MM.1S (cell line): ENCODE measurements around the gene IFT172.

Experiments
- DNase-seq: peaks from one replicate; pipeline ENCODE4 v3.0.0-alpha.2; 2015
- H2AFZ ChIP-seq: fragments of 300-600 bp; sonication (generic); 2 replicates; pipeline ENCODE4 v1.6.0; 2016; ENCODE audit warnings: antibody characterized with exemption, low read length
- H3F3A ChIP-seq: fragments of 300-600 bp; sonication (generic); 2 replicates; pipeline ENCODE4 v1.6.1; 2016; ENCODE audit warnings: mild to moderate bottlenecking, antibody characterized with exemption, low read length, moderate library complexity, mixed read lengths; ENCODE audit not compliant: insufficient read depth
- H3K27ac ChIP-seq: fragments of 300-600 bp; sonication (generic); 2 replicates; pipeline ENCODE4 v1.5.1; 2016; ENCODE audit warnings: mild to moderate bottlenecking, low read length
- H3K27me3 ChIP-seq: fragments of 300-600 bp; sonication (generic); replicated peaks from 2 replicates; pipeline ENCODE4 v1.6.0; 2016; ENCODE audit warnings: low read length; ENCODE audit not compliant: insufficient read depth
- H3K36me3 ChIP-seq: fragments of 300-600 bp; sonication (generic); replicated peaks from 2 replicates; pipeline ENCODE4 v1.6.1; 2016; ENCODE audit warnings: mild to moderate bottlenecking, low read length, mixed read lengths; ENCODE audit not compliant: insufficient read depth
- H3K4me1 ChIP-seq: fragments of 300-600 bp; sonication (generic); 2 replicates; pipeline ENCODE4 v1.6.1; 2016; ENCODE audit warnings: low read length, mixed read lengths
- H3K4me2 ChIP-seq: fragments of 300-600 bp; sonication (generic); 2 replicates; pipeline ENCODE4 v1.6.0; 2016; ENCODE audit warnings: low read depth, low read length
- H3K4me3 ChIP-seq: fragments of 300-600 bp; sonication (generic); 2 replicates; pipeline ENCODE4 v1.5.1; 2016; ENCODE audit warnings: low read length, mixed read lengths
- H3K79me2 ChIP-seq: fragments of 300-600 bp; sonication (generic); 2 replicates; pipeline ENCODE4 v1.6.1; 2016; ENCODE audit warnings: mixed run types, low read length, mixed read lengths
- H3K9ac ChIP-seq: fragments of 300-600 bp; sonication (generic); 2 replicates; pipeline ENCODE4 v1.6.1; 2016; ENCODE audit warnings: low read length, mixed read lengths
- H3K9me2 ChIP-seq: fragments of 300-600 bp; sonication (generic); replicated peaks from 2 replicates; pipeline ENCODE4 v1.6.1; 2016; ENCODE audit warnings: mild to moderate bottlenecking, low read length, mixed read lengths; ENCODE audit not compliant: insufficient read depth
- H3K9me3 ChIP-seq: fragments of 300-600 bp; sonication (generic); replicated peaks from 2 replicates; pipeline ENCODE4 v1.6.1; 2016; ENCODE audit warnings: mild to moderate bottlenecking, low read length, mixed read lengths; ENCODE audit not compliant: insufficient read depth
- H4K20me1 ChIP-seq: fragments of 300-600 bp; sonication (generic); 2 replicates; pipeline ENCODE4 v1.6.1; 2016; ENCODE audit warnings: mild to moderate bottlenecking, low read length, moderate library complexity, mixed read lengths; ENCODE audit not compliant: insufficient read depth
- CTCF ChIP-seq: fragments of 300-600 bp; sonication (generic); IDR thresholded peaks from 2 replicates; pipeline ENCODE4 v1.5.1; 2016; ENCODE audit warnings: antibody characterized with exemption, low read length, mixed read lengths
- EZH2 ChIP-seq: fragments of 300-600 bp; sonication (generic); optimal IDR thresholded peaks from 2 replicates; pipeline ENCODE3; 2017; ENCODE audit warnings: low read depth, mild to moderate bottlenecking, antibody characterized with exemption, low read length, mixed read lengths
- EZH2phosphoT487 ChIP-seq: fragments of 300-600 bp; sonication (generic); IDR thresholded peaks from 2 replicates; pipeline ENCODE4 v1.6.1; 2018; ENCODE audit warnings: antibody characterized with exemption, low read length

Gene IFT172

GRCh38 chr2:27441958-27442919, 47.3 kb downstream of the IFT172 start, which contains the start of gene KRTCAP3:
KRTCAP3 (plus strand) TSS chr2:27442381; CDS start chr2:27442413, 32 bp downstream.
- Histone ChIP-seq H3K27me3 (no peaks in the 10 kb centered on the region), H3K9ac (no peak within 1 kb of the TSS), H3K9me2 (no peaks in the 10 kb centered on the region), H3K4me3 (no peak within 1 kb of the TSS), H3K4me1 (no peaks in the 10 kb centered on the region), H3K4me2 (no peak within 1 kb of the TSS), H3K27ac (no peak within 1 kb of the TSS), H3K79me2 (no peaks in the 10 kb centered on the region), H3K36me3 (no peaks in the 10 kb centered on the region), H2AFZ (no peak within 1 kb of the TSS), H4K20me1 (no peaks in the 10 kb centered on the region), H3K9me3 (no peaks in the 10 kb centered on the region), H3F3A (no peaks in the 10 kb centered on the region)
- no peak for DNase-seq
- TF ChIP-seq EZH2, result no peak
- no peak for TF ChIP-seq EZH2phosphoT487
- no peak for TF ChIP-seq CTCF

GRCh38 chr2:27441226-27441926, 48.2 kb downstream of the IFT172 start:
- Histone ChIP-seq H2AFZ (no peak overlapping the region), H4K20me1 (no peaks in the 10 kb centered on the region), H3K36me3 (no peaks in the 10 kb centered on the region), H3K9me2 (no peaks in the 10 kb centered on the region), H3K27me3 (no peaks in the 10 kb centered on the region), H3F3A (no peaks in the 10 kb centered on the region), H3K4me2 (no peak overlapping the region), H3K27ac (no peak overlapping the region), H3K79me2 (no peaks in the 10 kb centered on the region), H3K4me3 (no peak overlapping the region), H3K9ac (no peak overlapping the region), H3K4me1 (no peaks in the 10 kb centered on the region), H3K9me3 (no peaks in the 10 kb centered on the region)
- DNase-seq, result no peak
- TF ChIP-seq EZH2phosphoT487, result no peak
- TF ChIP-seq CTCF, result no peak
- no peak for TF ChIP-seq EZH2

GRCh38 chr2:27435628-27436027, 53.9 kb downstream of the IFT172 start:
- no peak overlapping the region for H3K9ac ChIP-seq
- peaks cover 6% of the 10 kb centered on the region; the same call in 1 of the 2 replicates for H3K36me3 ChIP-seq
- H2AFZ ChIP-seq, result no peak overlapping the region
- no peaks in the 10 kb centered on the region for H3K27me3 ChIP-seq
- H3K9me2 ChIP-seq, result no peaks in the 10 kb centered on the region
- no peak overlapping the region for H3K27ac ChIP-seq
- H3K9me3 ChIP-seq, result no peaks in the 10 kb centered on the region
- no peaks in the 10 kb centered on the region; the same call in 1 of the 2 replicates for H4K20me1 ChIP-seq
- H3F3A ChIP-seq, result no peaks in the 10 kb centered on the region
- H3K4me3 ChIP-seq, result no peak overlapping the region
- peaks cover 3% of the 10 kb centered on the region; the same call in 1 of the 2 replicates for H3K4me1 ChIP-seq
- DNase-seq, result no peak
- peaks cover 22% of the 10 kb centered on the region for H3K79me2 ChIP-seq
- TF ChIP-seq EZH2phosphoT487 (no peak), EZH2 (no peak), CTCF (no peak)
- no peak overlapping the region for H3K4me2 ChIP-seq
